Right lobe of liver (tissue), 6 donors: ENCODE results near the gene NATD1. TPM values are rescaled to one million over a fixed set of nuclear protein-coding genes. Genes with fewer than 3 reads are reported as not detected.

Experiments
- ATAC-seq, 4 donors: fragments of 200-7000 bp; cut with Tn5 transposase; one replicate each; pipeline ENCODE4 v1.9.1; 2020; ENCODE audit warnings: mild to moderate bottlenecking in 4 of 4, moderate library complexity in 4 of 4
- DNase-seq, 3 donors: peaks; one replicate each; pipeline ENCODE4 v3.0.0-alpha.2; 2020
- H3K27ac ChIP-seq, 3 donors: fragments of 200-600 bp; one replicate each; pipeline ENCODE4 v1.8.0; 2022
- H3K27me3 ChIP-seq, 2 donors: fragments of 200-600 bp; one replicate each; pipeline ENCODE4 v1.8.0; 2022
- H3K36me3 ChIP-seq, 4 donors: fragments of 200-600 bp; sonication (generic) in 1 of 4; one replicate each; pipeline versions ENCODE4 v1.5.1 to v1.8.0; 2017 to 2022; ENCODE audit warnings: control low read depth in 1 of 4
- H3K4me1 ChIP-seq, 4 donors: fragments of 200-600 bp; sonication (generic) in 1 of 4; one replicate each; pipeline versions ENCODE4 v1.5.1 to v1.8.0; 2017 to 2022; ENCODE audit warnings: control low read depth in 1 of 4
- H3K4me3 ChIP-seq, 3 donors: fragments of 200-600 bp; one replicate each; pipeline ENCODE4 v1.8.0; 2022
- H3K9me3 ChIP-seq, 4 donors: fragments of 200-600 bp; sonication (generic) in 1 of 4; one replicate each; pipeline versions ENCODE4 v1.5.1 to v1.8.0; 2017 to 2022; ENCODE audit warnings: control low read depth in 1 of 4
- CTCF ChIP-seq, 4 donors: fragments of 200-600 bp in 3 of 4; fragments of 450-650 bp in 1 of 4; IDR thresholded peaks; one replicate each; pipeline versions ENCODE4 v1.5.1 to v1.8.0; 2016 to 2022; ENCODE audit warnings: antibody characterized with exemption in 4 of 4, mild to moderate bottlenecking in 2 of 4
- POLR2A ChIP-seq: fragments of 450-650 bp; IDR thresholded peaks from one replicate; pipeline ENCODE4 v1.6.1; 2017; ENCODE audit warnings: antibody characterized with exemption, mild to moderate bottlenecking
- WGBS: methylation state at CpG from one replicate; pipeline ENCODE4 v1.1.6; 2018; ENCODE audit warnings: low coverage, low lambda C conversion rate; ENCODE audit not compliant: insufficient coverage; ENCODE audit errors: missing lambda C conversion rate; 5-methylcytosine and 5-hydroxymethylcytosine counted together
- intact Hi-C, 2 donors: fragments of 100-400 bp; cut with DNase I; formaldehyde crosslinking; loops; one replicate each; pipeline versions ENCODE4 v1.11.2 to v1.14.1; 2022
- total RNA-seq, 6 experiments: library from RNA; depleted of rRNA in 2 of 6; stranded (reverse); fragments of >200 nt in 2 of 6; fragmentation: NEBNext Ultra II Directional in 3 of 6; extraction: Animal tissue kit (Norgen Biotek cat#: 25700) in 3 of 6; gene quantifications; one replicate each; pipeline versions ENCODE4 v1.1.0 to v1.2.4, GENCODE V29; 2016 to 2023
- donor health status: DM: no; HTN: yes; CAD: no.
- donor health status: DM: no; HTN: no; CAD: no.
- donor health status: DM: no; HTN: no; CAD: no.
- donor health status: DM: no; HTN: yes; CAD: no.
- donor health status: DM: no; HTN: yes; CAD: no.

The NATD1 gene
- total RNA-seq, 6 experiments from 2014 or later = 3.3 to 5.5 (median 4.7) TPM

- DNase-seq = no peak
- H3K27me3 ChIP-seq = no peaks in the 10 kb centered on the region
- whole genome bisulfite sequencing = 55% methylated on average over 1 of the region's 7 CpGs
- no peaks in the 10 kb centered on the region for H3K4me1 ChIP-seq
- intact Hi-C loops = no loop called here
- no peaks in the 10 kb centered on the region for H3K9me3 ChIP-seq
- no peak overlapping the region for H3K27ac ChIP-seq
- no peaks in the 10 kb centered on the region for H3K36me3 ChIP-seq
- ATAC-seq = no peak
- no peak overlapping the region for H3K4me3 ChIP-seq
- TF ChIP-seq CTCF (IDR thresholded peaks at IDR 0.05) = no peak
- no peak for TF ChIP-seq POLR2A
Measured at GRCh38 chr17:21233581-21234347, 19.4 kb downstream of the NATD1 start.

GRCh38 chr17:21232033-21232749, 21.0 kb downstream of the NATD1 start:
- ATAC-seq (no peak), DNase-seq (no peak)
- no peaks in the 10 kb centered on the region for H3K36me3 ChIP-seq
- no peaks in the 10 kb centered on the region for H3K9me3 ChIP-seq
- 76% methylated on average over 4 of the region's 4 CpGs for WGBS
- intact Hi-C loops = no loop called here
- no peak overlapping the region for H3K27ac ChIP-seq
- H3K4me3 ChIP-seq = no peak overlapping the region
- H3K4me1 ChIP-seq = no peaks in the 10 kb centered on the region
- H3K27me3 ChIP-seq = no peaks in the 10 kb centered on the region
- no peak for TF ChIP-seq CTCF (IDR thresholded peaks at IDR 0.05)
- no peak for TF ChIP-seq POLR2A

GRCh38 chr17:21231533-21231932, 21.7 kb downstream of the NATD1 start:
- Histone ChIP-seq H3K4me1 (no peaks in the 10 kb centered on the region), H3K27me3 (no peaks in the 10 kb centered on the region), H3K27ac (no peak overlapping the region), H3K4me3 (no peak overlapping the region), H3K36me3 (no peaks in the 10 kb centered on the region), H3K9me3 (no peaks in the 10 kb centered on the region)
- DNase-seq (no peak), ATAC-seq (no peak)
- intact Hi-C loops = no loop called here
- no peak for TF ChIP-seq CTCF (IDR thresholded peaks at IDR 0.05)
- no peak for TF ChIP-seq POLR2A
- 60% methylated on average over 1 of the region's 6 CpGs for WGBS

- TF ChIP-seq CTCF (IDR thresholded peaks at IDR 0.05) = no peak
- no peak for TF ChIP-seq POLR2A
- no peak for DNase-seq
- no peaks in the 10 kb centered on the region for H3K27me3 ChIP-seq
- no peaks in the 10 kb centered on the region for H3K9me3 ChIP-seq
- H3K4me3 ChIP-seq = no peak overlapping the region
- no peaks in the 10 kb centered on the region for H3K4me1 ChIP-seq
- intact Hi-C loops = no loop called here
- 67% methylated on average over 1 of the region's 2 CpGs for WGBS
- peak in 1 of 4 donors; percentile 22 for ATAC-seq
- H3K36me3 ChIP-seq = no peaks in the 10 kb centered on the region
- H3K27ac ChIP-seq = no peak overlapping the region
Measured at GRCh38 chr17:21228845-21229244, 24.4 kb downstream of the NATD1 start.
